Panc1 (cell line): ENCODE results near the gene CRMP1. TPM values are rescaled to one million over a fixed set of nuclear protein-coding genes. Genes with fewer than 3 reads are reported as not detected.

Experiments used
- ATAC-seq: fragments of 200-7000 bp; cut with Tn5 transposase; 2 replicates; pipeline ENCODE4 v1.9.1; 2020; ENCODE audit warnings: mild to moderate bottlenecking, moderate library complexity
- BruUV-seq: library from RNA; stranded (reverse); fragments of 400-500 nt; replicated peaks from 2 replicates; lab custom pipeline; 2021; lab: Mats Ljungman, UMichigan
- CTCF ChIA-PET: fragments of 300-600 bp; sonication (Branson Sonifier 250); formaldehyde crosslinking; loops from one replicate; lab custom pipeline; 2022; ENCODE audit warnings: antibody characterized with exemption; lab: Charles Lee
- POLR2A ChIA-PET: fragments of 300-600 bp; sonication (Branson Sonifier 250); formaldehyde crosslinking; loops from one replicate; lab custom pipeline; 2022; ENCODE audit warnings: antibody characterized with exemption; lab: Charles Lee
- DNase-seq: peaks from one replicate; pipeline ENCODE4 v3.0.0-alpha.2; 2010; ENCODE audit warnings: low read depth, low spot score
- H3K27ac ChIP-seq: 2 replicates; pipeline ENCODE4 v1.5.1; 2011; ENCODE audit warnings: mild to moderate bottlenecking, low read length, inconsistent platforms
- H3K27me3 ChIP-seq: fragments of 200-500 bp; sonication (Bioruptor generic); 2 replicates; pipeline ENCODE4 v1.6.0; 2014; ENCODE audit warnings: low read length, inconsistent platforms; ENCODE audit not compliant: control insufficient read depth, insufficient read depth
- H3K36me3 ChIP-seq: fragments of 200-500 bp; sonication (Bioruptor generic); 2 replicates; pipeline ENCODE4 v1.5.1; 2014; ENCODE audit warnings: inconsistent platforms, mild to moderate bottlenecking, low read length, moderate library complexity; ENCODE audit not compliant: control insufficient read depth, insufficient read depth
- H3K4me1 ChIP-seq: 2 replicates; pipeline ENCODE4 v1.5.1; 2011; ENCODE audit warnings: inconsistent platforms, mild to moderate bottlenecking, low read length, moderate library complexity; ENCODE audit not compliant: control insufficient read depth, insufficient read depth
- H3K4me3 ChIP-seq, 2 experiments: 2 replicates each; pipeline ENCODE4 v1.5.1; 2011 to 2012; ENCODE audit warnings: low read depth in 2 of 2, low read length in 2 of 2, mild to moderate bottlenecking in 2 of 2, inconsistent platforms in 1 of 2, moderate library complexity in 1 of 2
- H3K9me3 ChIP-seq: fragments of 200-500 bp; sonication (Bioruptor generic); 2 replicates; pipeline ENCODE4 v1.5.1; 2014; ENCODE audit warnings: low read depth, mild to moderate bottlenecking, inconsistent platforms, low read length, moderate library complexity; ENCODE audit not compliant: control insufficient read depth, insufficient read depth
- CTCF ChIP-seq: fragments of 450-650 bp; IDR thresholded peaks from 2 replicates; pipeline ENCODE4 v1.5.1; 2017; ENCODE audit warnings: mild to moderate bottlenecking
- POLR2AphosphoS5 ChIP-seq: IDR thresholded peaks from 2 replicates; pipeline ENCODE4 v1.6.1; 2012; ENCODE audit warnings: mild to moderate bottlenecking, low read depth, low read length, moderate library complexity
- REST ChIP-seq, 2 experiments: IDR thresholded peaks; 2 replicates each; pipeline ENCODE4 v1.6.1; 2011 to 2012; ENCODE audit warnings: low read depth in 2 of 2, control low read depth in 1 of 2, low read length in 1 of 2, mild to moderate bottlenecking in 1 of 2, moderate library complexity in 1 of 2; ENCODE audit not compliant: insufficient read depth in 1 of 2
- SIN3A ChIP-seq: IDR thresholded peaks from 2 replicates; pipeline ENCODE4 v1.6.1; 2012; ENCODE audit warnings: low read depth, mild to moderate bottlenecking, low read length, moderate library complexity, borderline replicate concordance; ENCODE audit not compliant: insufficient read depth
- TCF7L2 ChIP-seq: IDR thresholded peaks from 2 replicates; pipeline ENCODE4 v1.6.1; 2011; ENCODE audit warnings: mild to moderate bottlenecking, low read depth, low read length, inconsistent platforms
- in situ Hi-C: cut with HindIII; loops from 2 replicates; pipeline ENCODE4 v1.10.0; 2016; ENCODE audit warnings: low sequenced_read_pairs, low pct_unique_long_range_greater_than_20kb
- intact Hi-C: fragments of 100-400 bp; cut with micrococcal nuclease; formaldehyde crosslinking; loops from one replicate; pipeline ENCODE4 v1.10.0; 2022; ENCODE audit not compliant: unreplicated experiment
- total RNA-seq: library from RNA; stranded (reverse); gene quantifications from one replicate; pipeline ENCODE4 v1.2.1, GENCODE V29; 2021; ENCODE audit not compliant: unreplicated experiment

The CRMP1 gene
- total RNA-seq, 1 experiment from 2014 or later: 0.28 TPM

GRCh38 chr4:5810770-5811430, 82.0 kb downstream of the CRMP1 start:
- in situ Hi-C loops (no loop called here), intact Hi-C loops (no loop called here)
- no peaks in the 10 kb centered on the region for H3K9me3 ChIP-seq
- ChIA-PET CTCF (no interaction called here), POLR2A (no interaction called here)
- no peaks in the 10 kb centered on the region for H3K4me1 ChIP-seq
- BruUV-seq: no TSS peak
- no peaks in the 10 kb centered on the region for H3K36me3 ChIP-seq
- no peak for DNase-seq
- H3K27me3 ChIP-seq: no peaks in the 10 kb centered on the region
- TF ChIP-seq TCF7L2 (no peak), POLR2AphosphoS5 (no peak), REST (IDR thresholded peaks at IDR 0.05; ENCODE audit: insufficient read depth in 1 of 2, low read depth in 2 of 2, low read length in 1 of 2) (no peak), SIN3A (no peak), CTCF (no peak)
- H3K27ac ChIP-seq: no peak overlapping the region
- no peak overlapping the region for H3K4me3 ChIP-seq
- no peak for ATAC-seq

DNA sequence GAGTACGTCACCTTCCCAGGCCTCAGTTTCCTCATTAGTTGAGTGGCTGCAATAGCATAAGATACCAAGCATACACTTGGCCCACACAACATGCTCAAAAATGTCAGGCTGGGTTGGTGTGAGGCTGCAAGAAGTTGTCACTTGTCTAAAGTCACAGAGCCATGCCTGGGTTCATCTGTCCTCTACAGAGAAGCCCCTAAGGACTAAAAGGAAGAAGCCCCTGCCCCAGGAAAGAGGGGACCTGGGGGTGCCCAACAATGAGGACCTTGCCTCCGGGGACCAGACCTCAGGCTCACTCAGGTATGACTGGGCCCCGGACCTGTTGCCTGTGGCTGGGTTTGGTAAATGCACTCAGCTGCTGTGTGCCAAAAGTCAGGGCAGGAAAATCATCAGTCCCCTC, 82.7 kb downstream of the CRMP1 start:
- BruUV-seq: no TSS peak
- Histone ChIP-seq H3K36me3 (no peaks in the 10 kb centered on the region), H3K27me3 (no peaks in the 10 kb centered on the region), H3K4me1 (no peaks in the 10 kb centered on the region), H3K4me3 (no peak overlapping the region), H3K9me3 (no peaks in the 10 kb centered on the region), H3K27ac (no peak overlapping the region)
- CTCF ChIA-PET: no interaction called here
- DNase-seq (no peak), ATAC-seq (no peak)
- intact Hi-C loops (no loop called here), in situ Hi-C loops (no loop called here)
- POLR2A ChIA-PET: no interaction called here
- TF ChIP-seq POLR2AphosphoS5 (no peak), TCF7L2 (no peak), SIN3A (no peak), CTCF (no peak), REST (IDR thresholded peaks at IDR 0.05; ENCODE audit: insufficient read depth in 1 of 2, low read depth in 2 of 2, low read length in 1 of 2) (no peak)
